GM23338 (cell line): Measurements from ENCODE around the gene SSNA1. TPM values are rescaled to one million over a fixed set of nuclear protein-coding genes. Genes with fewer than 3 reads are reported as not detected.

Source experiments
- ATAC-seq: fragments of 200-7000 bp; cut with Tn5 transposase; 3 replicates; pipeline ENCODE4 v1.9.1; 2020
- DNase-seq: peaks from one replicate; pipeline ENCODE4 v3.0.0-alpha.2; 2015; ENCODE audit warnings: low spot score
- H2AFZ ChIP-seq: fragments of 200-600 bp; sonication (generic); 2 replicates; pipeline ENCODE4 v1.8.0; 2016; ENCODE audit warnings: antibody characterized with exemption, mild to moderate bottlenecking, moderate library complexity
- H3F3A ChIP-seq: fragments of 200-600 bp; sonication (generic); replicated peaks from 2 replicates; pipeline ENCODE4 v1.8.0; 2017; ENCODE audit warnings: antibody characterized with exemption, mixed run types, low read depth
- H3K27ac ChIP-seq: fragments of 200-600 bp; sonication (generic); 2 replicates; pipeline ENCODE4 v1.6.1; 2016; ENCODE audit warnings: low read depth
- H3K27me3 ChIP-seq: fragments of 200-600 bp; sonication (generic); 2 replicates; pipeline ENCODE4 v1.8.0; 2016; ENCODE audit warnings: mild to moderate bottlenecking, mixed run types, moderate library complexity; ENCODE audit not compliant: insufficient read depth
- H3K36me3 ChIP-seq: fragments of 200-600 bp; sonication (generic); 2 replicates; pipeline ENCODE4 v1.8.0; 2016; ENCODE audit warnings: mild to moderate bottlenecking; ENCODE audit not compliant: insufficient read depth
- H3K4me1 ChIP-seq: fragments of 200-600 bp; sonication (generic); 2 replicates; pipeline ENCODE4 v1.8.0; 2016; ENCODE audit warnings: mild to moderate bottlenecking, moderate library complexity; ENCODE audit not compliant: insufficient read depth
- H3K4me2 ChIP-seq: fragments of 200-600 bp; sonication (generic); 2 replicates; pipeline ENCODE4 v1.7.1; 2017; ENCODE audit warnings: mixed run types
- H3K4me3 ChIP-seq: fragments of 200-600 bp; sonication (generic); 2 replicates; pipeline ENCODE4 v1.6.1; 2016; ENCODE audit warnings: mixed run types
- H3K79me2 ChIP-seq: fragments of 200-600 bp; sonication (generic); replicated peaks from 2 replicates; pipeline ENCODE4 v1.8.0; 2017; ENCODE audit warnings: mild to moderate bottlenecking; ENCODE audit not compliant: insufficient read depth
- H3K9me2 ChIP-seq: fragments of 200-600 bp; sonication (generic); 2 replicates; pipeline ENCODE4 v1.8.0; 2017; ENCODE audit not compliant: insufficient read depth
- H4K20me1 ChIP-seq: fragments of 200-600 bp; sonication (generic); replicated peaks from 2 replicates; pipeline ENCODE4 v1.8.0; 2017; ENCODE audit warnings: mild to moderate bottlenecking; ENCODE audit not compliant: insufficient read depth
- H3K27ac Mint-ChIP-seq: 2 replicates; pipeline ENCODE4 v1.8.0; 2020; ENCODE audit warnings: inconsistent platforms, mild to moderate bottlenecking, moderate library complexity, mixed read lengths
- H3K27me3 Mint-ChIP-seq: 3 replicates; pipeline ENCODE4 v1.8.0; 2022; ENCODE audit warnings: low read depth, mild to moderate bottlenecking, moderate library complexity, mixed read lengths, inconsistent platforms; ENCODE audit not compliant: insufficient read depth, poor library complexity
- H3K36me3 Mint-ChIP-seq: 3 replicates; pipeline ENCODE4 v1.8.0; 2021; ENCODE audit warnings: low read depth, mild to moderate bottlenecking, inconsistent platforms, moderate library complexity, mixed read lengths
- H3K4me1 Mint-ChIP-seq: 3 replicates; pipeline ENCODE4 v1.8.0; 2020; ENCODE audit warnings: mild to moderate bottlenecking, inconsistent platforms, mixed read lengths
- H3K4me3 Mint-ChIP-seq: 3 replicates; pipeline ENCODE4 v1.8.0; 2021; ENCODE audit warnings: moderate library complexity, mild to moderate bottlenecking, inconsistent platforms, mixed read lengths
- H3K9me3 Mint-ChIP-seq: 3 replicates; pipeline ENCODE4 v1.8.0; 2020; ENCODE audit warnings: moderate library complexity, mild to moderate bottlenecking, inconsistent platforms, mixed read lengths
- CREB1 ChIP-seq: fragments of 250-450 bp; sonication (Bioruptor Pico); IDR thresholded peaks from 2 replicates; pipeline ENCODE4 v1.5.0; 2020; ENCODE audit warnings: low read depth, mild to moderate bottlenecking, moderate library complexity
- CTCF ChIP-seq, 2 experiments: fragments of 200-600 bp in 1 of 2; sonication (generic) in 1 of 2; conservative IDR thresholded peaks; 2 replicates each; pipeline versions ENCODE4 v1.5.1 to v1.6.1; 2016 to 2017; ENCODE audit warnings: antibody characterized with exemption in 2 of 2, low read depth in 2 of 2, mild to moderate bottlenecking in 2 of 2, moderate library complexity in 1 of 2
- ETS1 ChIP-seq: IDR thresholded peaks from 2 replicates; pipeline ENCODE4 v1.6.1; 2016; ENCODE audit warnings: antibody characterized with exemption
- EZH2 ChIP-seq: fragments of 200-600 bp; sonication (generic); IDR thresholded peaks from one replicate; pipeline ENCODE4 v1.8.0; 2017; ENCODE audit warnings: antibody characterized with exemption, mild to moderate bottlenecking, low read depth; ENCODE audit not compliant: unreplicated experiment
- NANOG ChIP-seq: IDR thresholded peaks from 2 replicates; pipeline ENCODE4 v1.6.1; 2016; ENCODE audit warnings: antibody characterized with exemption, borderline replicate concordance
- POLR2AphosphoS5 ChIP-seq: IDR thresholded peaks from 2 replicates; pipeline ENCODE4 v1.6.1; 2016; ENCODE audit warnings: antibody characterized with exemption, low read depth
- REST ChIP-seq: IDR thresholded peaks from one replicate; pipeline ENCODE4 v1.6.1; 2018; ENCODE audit warnings: antibody characterized with exemption; ENCODE audit not compliant: unreplicated experiment
- STAT1 ChIP-seq: IDR thresholded peaks from one replicate; pipeline ENCODE4 v1.6.1; 2016; ENCODE audit warnings: antibody characterized with exemption; ENCODE audit not compliant: unreplicated experiment
- ZNF114 ChIP-seq: fragments of 250-450 bp; sonication (Bioruptor Pico); IDR thresholded peaks from 2 replicates; pipeline ENCODE4 v1.5.0; 2020; ENCODE audit warnings: mild to moderate bottlenecking, moderate library complexity
- ZNF331 ChIP-seq: fragments of 250-450 bp; sonication (Bioruptor Pico); IDR thresholded peaks from 2 replicates; pipeline ENCODE4 v1.5.0; 2020; ENCODE audit warnings: low read depth, mild to moderate bottlenecking, moderate library complexity
- ZNF462 ChIP-seq: fragments of 250-450 bp; sonication (Bioruptor Pico); IDR thresholded peaks from 2 replicates; pipeline ENCODE4 v1.5.0; 2020; ENCODE audit warnings: mild to moderate bottlenecking, moderate library complexity
- polyA plus RNA-seq: library from polyadenylated mRNA; unstranded; fragments of >200 nt; fragmentation: Nextera tagmentation; extraction: Ambion mirVana; gene quantifications from 2 replicates; pipeline ENCODE4 v1.2.1, GENCODE V29; 2016
- total RNA-seq: library from RNA; depleted of rRNA; stranded (reverse); fragments of >200 nt; shearing (Covaris generic); gene quantifications from 2 replicates; pipeline ENCODE4 v1.2.3, GENCODE V29; 2014

SSNA1 gene
- total and polyA plus RNA-seq, 2 experiments from 2014 or later, result 132 to 154 TPM

- H3K36me3 ChIP-seq, result no peaks in the 10 kb centered on the region
- no peak overlapping the region; the same call in 2 of the 3 replicates for H3K4me3 Mint-ChIP-seq
Observed at GRCh38 chr9:137181680-137182079, 6.8 kb upstream of the SSNA1 start.

More at GRCh38 chr9:137181680-137182079, 6.8 kb upstream of the SSNA1 start:
- Mint-ChIP-seq H3K9me3 (no peaks in the 10 kb centered on the region), H3K27ac (no peak overlapping the region), H3K36me3 (peaks cover 25% of the 10 kb centered on the region), H3K4me1 (no peaks in the 10 kb centered on the region; the same call in 2 of the 3 replicates), H3K27me3 (peaks cover 4% of the 10 kb centered on the region)
- Histone ChIP-seq H3K27me3 (no peaks in the 10 kb centered on the region), H3K4me1 (no peaks in the 10 kb centered on the region), H3F3A (peaks cover 4% of the 10 kb centered on the region; the same call in 1 of the 2 replicates), H3K27ac (no peak overlapping the region), H3K4me2 (no peak overlapping the region), H3K79me2 (peaks cover 4% of the 10 kb centered on the region), H3K4me3 (no peak overlapping the region), H4K20me1 (no peaks in the 10 kb centered on the region), H3K9me2 (no peaks in the 10 kb centered on the region), H2AFZ (no peak overlapping the region)
- DNase-seq (no peak), ATAC-seq (no peak)
- TF ChIP-seq STAT1 (no peak), ZNF114 (no peak), EZH2 (no peak), ETS1 (no peak), ZNF462 (CRISPR knock-in tag) (no peak), REST (no peak), NANOG (no peak), CTCF (conservative IDR thresholded peaks at IDR 0.05; ENCODE audit: low read depth in 2 of 2) (no peak), POLR2AphosphoS5 (no peak), CREB1 (CRISPR knock-in tag) (no peak), ZNF331 (no peak)
